DOHH2 (cell line): ENCODE results near the gene LRCH2.

ENCODE experiments used
- CTCF ChIP-seq: fragments of 200-600 bp; sonication (generic); IDR thresholded peaks from one replicate; pipeline ENCODE4 v1.5.1; 2014; ENCODE audit warnings: antibody characterized with exemption, mild to moderate bottlenecking, low read depth, low read length; ENCODE audit not compliant: poor library complexity, severe bottlenecking
- EZH2phosphoT487 ChIP-seq: fragments of 200-600 bp; sonication (generic); IDR thresholded peaks from 2 replicates; pipeline ENCODE4 v1.6.1; 2017; ENCODE audit warnings: borderline replicate concordance, mild to moderate bottlenecking, antibody characterized with exemption, low read length, moderate library complexity, mixed read lengths

DNA sequence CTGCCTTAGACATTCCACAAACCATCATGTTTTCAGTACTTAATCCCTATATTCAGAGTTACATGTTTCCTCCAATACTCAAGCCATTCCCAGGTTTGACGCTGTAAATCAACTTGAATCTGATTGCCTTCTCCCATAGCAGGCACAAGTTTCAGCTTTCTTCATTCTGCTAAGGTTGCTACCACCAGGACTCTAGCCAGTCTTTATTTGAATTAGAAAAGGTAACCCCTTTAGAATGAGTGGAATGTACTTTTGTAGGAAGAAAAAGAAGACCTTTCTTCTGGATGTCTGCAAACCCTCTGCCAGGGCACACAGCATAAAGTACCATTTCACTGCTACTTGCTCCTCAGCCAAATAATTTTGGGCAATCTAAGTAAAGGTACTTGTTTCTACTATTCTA, 55.4 kb downstream of the LRCH2 start:
- no peak for TF ChIP-seq CTCF
- TF ChIP-seq EZH2phosphoT487, result no peak
